ENCODE measurements around the gene USH2A.
"Not testable (repeated sequence)": the region's sequence is repeated elsewhere in the genome, so short reads cannot be mapped to it uniquely, and the experiment has no call there.

The USH2A gene

GRCh38 chr1:216028631-216029030, 394.6 kb downstream of the USH2A start:
- DNase-seq = no peak
- in situ Hi-C loops (cut with MboI; ENCODE audit: low pct_unique_long_range_greater_than_20kb, low sequenced_read_pairs) = no loop called here

- in situ Hi-C loops (cut with MboI; ENCODE audit: low pct_unique_long_range_greater_than_20kb, low sequenced_read_pairs) = no loop called here
- DNase-seq = no peak
Measured at GRCh38 chr1:216024546-216024945, 398.7 kb downstream of the USH2A start.

- DNase-seq = no peak
- in situ Hi-C loops (cut with MboI; ENCODE audit: low pct_unique_long_range_greater_than_20kb, low sequenced_read_pairs) = no loop called here
Measured at GRCh38 chr1:216020743-216021345, 402.4 kb downstream of the USH2A start.

- DNase-seq = no peak
- in situ Hi-C loops (cut with MboI; ENCODE audit: low pct_unique_long_range_greater_than_20kb, low sequenced_read_pairs) = no loop called here
Measured at GRCh38 chr1:216015116-216015515, 408.1 kb downstream of the USH2A start.

- no peak for DNase-seq
- in situ Hi-C loops (cut with MboI; ENCODE audit: low pct_unique_long_range_greater_than_20kb, low sequenced_read_pairs) = no loop called here
Measured at GRCh38 chr1:216014086-216014485, 409.2 kb downstream of the USH2A start.

GRCh38 chr1:216009456-216009855, 413.8 kb downstream of the USH2A start:
- DNase-seq; in situ Hi-C loops (cut with MboI; ENCODE audit: low pct_unique_long_range_greater_than_20kb, low sequenced_read_pairs): not testable (repeated sequence)

GRCh38 chr1:216005916-216006315, 417.3 kb downstream of the USH2A start:
- in situ Hi-C loops (cut with MboI; ENCODE audit: low pct_unique_long_range_greater_than_20kb, low sequenced_read_pairs) = no loop called here
- DNase-seq = peak; percentile 7

GRCh38 chr1:215992620-215993019, 430.6 kb downstream of the USH2A start:
- in situ Hi-C loops (cut with MboI; ENCODE audit: low pct_unique_long_range_greater_than_20kb, low sequenced_read_pairs) = no loop called here
- peak; percentile 30 for DNase-seq

- no peak for DNase-seq
- in situ Hi-C loops (cut with MboI; ENCODE audit: low pct_unique_long_range_greater_than_20kb, low sequenced_read_pairs) = no loop called here
Measured at GRCh38 chr1:215987092-215987875, 436.0 kb downstream of the USH2A start.

- in situ Hi-C loops (cut with MboI; ENCODE audit: low pct_unique_long_range_greater_than_20kb, low sequenced_read_pairs) = no loop called here
- DNase-seq = no peak
Measured at GRCh38 chr1:215986401-215986800, 436.8 kb downstream of the USH2A start.

GRCh38 chr1:215983680-215984079, 439.6 kb downstream of the USH2A start:
- DNase-seq = no peak
- in situ Hi-C loops (cut with MboI; ENCODE audit: low pct_unique_long_range_greater_than_20kb, low sequenced_read_pairs) = no loop called here

GRCh38 chr1:215971793-215972441, 451.3 kb downstream of the USH2A start:
- in situ Hi-C loops (cut with MboI; ENCODE audit: low pct_unique_long_range_greater_than_20kb, low sequenced_read_pairs) = no loop called here

GRCh38 chr1:215970406-215970805, 452.8 kb downstream of the USH2A start:
- in situ Hi-C loops (cut with MboI; ENCODE audit: low pct_unique_long_range_greater_than_20kb, low sequenced_read_pairs) = no loop called here
- no peak for DNase-seq

More at GRCh38 chr1:215971793-215972441, 451.3 kb downstream of the USH2A start:
- no peak for DNase-seq

- DNase-seq = no peak
- in situ Hi-C loops (cut with MboI; ENCODE audit: low pct_unique_long_range_greater_than_20kb, low sequenced_read_pairs) = no loop called here
Measured at GRCh38 chr1:215963621-215964020, 459.6 kb downstream of the USH2A start.

- in situ Hi-C loops (cut with MboI; ENCODE audit: low pct_unique_long_range_greater_than_20kb, low sequenced_read_pairs) = no loop called here
- DNase-seq = no peak
Measured at GRCh38 chr1:215963040-215963439, 460.2 kb downstream of the USH2A start.

GRCh38 chr1:215958841-215959240, 464.4 kb downstream of the USH2A start:
- in situ Hi-C loops (cut with MboI; ENCODE audit: low pct_unique_long_range_greater_than_20kb, low sequenced_read_pairs) = no loop called here
- no peak for DNase-seq

- in situ Hi-C loops (cut with MboI; ENCODE audit: low pct_unique_long_range_greater_than_20kb, low sequenced_read_pairs) = no loop called here
- DNase-seq = no peak
Measured at GRCh38 chr1:215957663-215958062, 465.6 kb downstream of the USH2A start.

- in situ Hi-C loops (cut with MboI; ENCODE audit: low pct_unique_long_range_greater_than_20kb, low sequenced_read_pairs) = no loop called here
- no peak for DNase-seq
Measured at GRCh38 chr1:215932558-215932957, 490.7 kb downstream of the USH2A start.

GRCh38 chr1:215926670-215927069, 496.6 kb downstream of the USH2A start:
- in situ Hi-C loops (cut with MboI; ENCODE audit: low pct_unique_long_range_greater_than_20kb, low sequenced_read_pairs) = no loop called here
- DNase-seq = no peak

- in situ Hi-C loops (cut with MboI; ENCODE audit: low pct_unique_long_range_greater_than_20kb, low sequenced_read_pairs) = no loop called here
- no peak for DNase-seq
Measured at GRCh38 chr1:215923129-215923824, 500.0 kb downstream of the USH2A start.

Data from KBM-7 (cell line).